Spleen (tissue), 11 donors: ENCODE results near the gene EYA2. TPM values are rescaled to one million over a fixed set of nuclear protein-coding genes. Genes with fewer than 3 reads are reported as not detected.

Source experiments
- DNase-seq: peaks from one replicate; pipeline ENCODE4 v3.0.0-alpha.2; 2020
- H3K27ac ChIP-seq, 8 donors: fragments of 200-600 bp; sonication (generic) in 7 of 8; 1 replicate in 4 of 8; 2 replicates in 4 of 8; pipeline versions ENCODE4 v1.5.0 to v1.8.0; 2016 to 2021; ENCODE audit warnings: inconsistent platforms in 4 of 8, mild to moderate bottlenecking in 4 of 8, moderate library complexity in 1 of 8
- H3K27me3 ChIP-seq, 7 donors: fragments of 200-600 bp; sonication (generic) in 6 of 7; replicated peaks in 1 of 7; 1 replicate in 4 of 7; 2 replicates in 3 of 7; pipeline versions ENCODE4 v1.5.0 to v1.8.0; 2016 to 2021; ENCODE audit warnings: inconsistent platforms in 3 of 7, mild to moderate bottlenecking in 1 of 7
- H3K36me3 ChIP-seq, 6 donors: fragments of 200-600 bp; sonication (generic) in 5 of 6; 1 replicate in 4 of 6; 2 replicates in 2 of 6; pipeline versions ENCODE4 v1.5.0 to v1.8.0; 2016 to 2021; ENCODE audit warnings: inconsistent platforms in 2 of 6
- H3K4me1 ChIP-seq, 6 donors: fragments of 200-600 bp; sonication (generic) in 5 of 6; 1 replicate in 3 of 6; 2 replicates in 3 of 6; pipeline versions ENCODE4 v1.5.0 to v1.8.0; 2016 to 2021; ENCODE audit warnings: inconsistent platforms in 3 of 6
- H3K4me3 ChIP-seq, 8 donors: fragments of 200-600 bp; sonication (generic) in 7 of 8; 1 replicate in 4 of 8; 2 replicates in 4 of 8; pipeline versions ENCODE4 v1.5.0 to v1.8.0; 2016 to 2021; ENCODE audit warnings: inconsistent platforms in 4 of 8, mild to moderate bottlenecking in 4 of 8, moderate library complexity in 2 of 8
- H3K9me3 ChIP-seq, 8 donors: fragments of 200-600 bp; sonication (generic) in 7 of 8; 1 replicate in 4 of 8; 2 replicates in 4 of 8; pipeline versions ENCODE4 v1.5.0 to v1.8.0; 2016 to 2021; ENCODE audit warnings: inconsistent platforms in 4 of 8
- POLR2A ChIP-seq, 3 donors: fragments of 450-650 bp; IDR thresholded peaks; one replicate each; pipeline ENCODE4 v1.5.1; 2017; ENCODE audit warnings: antibody characterized with exemption in 3 of 3, mild to moderate bottlenecking in 1 of 3
- POLR2AphosphoS5 ChIP-seq, 3 donors: sonication (generic); formaldehyde crosslinking; IDR thresholded peaks; one replicate each; pipeline ENCODE4 v1.5.1; 2017; ENCODE audit warnings: antibody characterized with exemption in 3 of 3
- WGBS, 5 donors: extraction: QIAGEN DNeasy Blood & Tissue Kit in 3 of 5; methylation state at CpG; one replicate each; pipeline versions ENCODE4 v1.1.5 to v1.1.7; 2013 to 2018; 5-methylcytosine and 5-hydroxymethylcytosine counted together
- intact Hi-C: fragments of 100-400 bp; cut with DNase I; formaldehyde crosslinking; loops from one replicate; pipeline ENCODE4 v1.15.0; 2023; ENCODE audit warnings: low total_unique reads
- polyA plus RNA-seq, 3 donors: library from polyadenylated mRNA; stranded (reverse); fragments of 200-250 nt; gene quantifications; one replicate each; pipeline ENCODE4 v1.2.1, GENCODE V29; 2013
- total RNA-seq, 7 donors: library from RNA; depleted of rRNA in 3 of 7; stranded (reverse); fragments of >200 nt in 3 of 7; fragmentation: NEBNext Ultra II Directional in 4 of 7; extraction: Animal tissue kit (Norgen Biotek cat#: 25700) in 4 of 7; gene quantifications; one replicate each; pipeline versions ENCODE4 v1.1.0 to v1.2.1, GENCODE V29; 2016 to 2021
- TF ChIP-seq, protein P1 (sequence below), 11 experiments: fragments of 200-600 bp in 7 of 11; fragments of 450-650 bp in 4 of 11; sonication (generic) in 4 of 11; IDR thresholded peaks in 8 of 11; conservative IDR thresholded peaks in 3 of 11; 1 replicate in 7 of 11; 2 replicates in 4 of 11; pipeline versions ENCODE4 v1.4.0 to v1.8.0; 2016 to 2021; ENCODE audit warnings: antibody characterized with exemption in 11 of 11, inconsistent platforms in 4 of 11, mild to moderate bottlenecking in 1 of 11
- donor health status: healthy with polysubstance abuse.
- donor health status: DM: no; HTN: no; CAD: no; lungs with moderate emphysema.
- donor health status: DM: no; HTN: no; CAD: no.
- donor health status: Bipolar disorder and iron deficiency.
- donor health status: healthy.
- donor health status: DM: no; HTN: no; CAD: no.
- donor health status: DM: yes; HTN: yes; CAD: no.

The EYA2 gene
- total and polyA plus RNA-seq, 10 donors, result 0.26 to 0.76 (median 0.51) TPM; not detected in 1

DNA sequence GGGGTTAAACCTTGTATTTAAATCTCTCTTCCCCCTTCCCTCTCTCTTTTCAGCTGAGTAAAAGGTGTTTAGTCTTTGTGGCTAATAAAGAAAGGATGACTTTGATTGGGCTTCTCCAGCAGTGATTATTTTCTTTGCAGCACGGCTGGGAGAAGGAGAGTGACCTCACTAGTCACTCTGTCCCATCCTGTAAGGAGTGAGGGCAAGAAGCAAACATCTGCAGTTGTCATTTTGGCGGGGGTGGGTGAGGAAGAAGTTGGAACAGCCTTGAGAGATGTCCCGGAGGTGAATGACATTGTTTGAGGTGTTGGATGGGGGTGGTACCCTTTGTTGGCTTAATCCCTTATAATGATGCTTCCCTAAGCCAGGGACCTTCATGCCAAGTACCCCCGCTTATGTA is 223.6 kb downstream of the EYA2 start:
- WGBS, 5 donors, result 30 to 39% (median 34%) methylated on average over 4 of the region's 4 CpGs
- TF ChIP-seq POLR2A (IDR thresholded peaks at IDR 0.05), result no peak
- Histone ChIP-seq H3K9me3 (no peaks in the 10 kb centered on the region), H3K4me1 (no peaks in the 10 kb centered on the region), H3K27ac (no peak overlapping the region), H3K27me3 (peaks cover 0 to 49% (median 0%) of the 10 kb centered on the region in 7 donors), H3K4me3 (no peak overlapping the region), H3K36me3 (no peaks in the 10 kb centered on the region)
- intact Hi-C loops, result no loop called here
- no peak for DNase-seq

DNA sequence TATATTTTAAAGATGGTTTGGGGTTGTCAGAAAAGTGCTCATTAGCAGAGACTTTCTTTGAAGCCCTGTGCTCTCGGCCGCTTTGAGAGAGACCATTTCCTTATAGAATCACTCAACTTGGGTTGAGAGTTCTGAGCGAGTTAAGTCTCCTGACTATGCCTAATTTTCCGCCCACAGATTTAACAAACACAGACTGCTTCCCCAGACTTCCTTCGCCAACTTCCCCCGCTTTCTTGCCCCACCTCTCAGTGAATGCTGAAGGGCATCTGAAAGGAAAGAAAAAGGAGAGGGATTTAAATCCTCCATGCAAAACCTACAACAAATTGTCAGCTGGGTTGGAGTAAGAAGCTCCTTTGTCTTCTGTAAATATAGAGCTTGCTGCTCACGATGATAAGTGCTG is 224.0 kb downstream of the EYA2 start:
- Histone ChIP-seq H3K4me3 (no peak overlapping the region), H3K36me3 (no peaks in the 10 kb centered on the region), H3K27ac (no peak overlapping the region), H3K27me3 (peaks cover 0 to 48% (median 0%) of the 10 kb centered on the region in 7 donors), H3K4me1 (no peaks in the 10 kb centered on the region), H3K9me3 (no peaks in the 10 kb centered on the region)
- intact Hi-C loops, result no loop called here
- 23 to 39% (median 28%) methylated on average over 7 of the region's 7 CpGs for WGBS, 5 donors
- TF ChIP-seq, protein P1, sequence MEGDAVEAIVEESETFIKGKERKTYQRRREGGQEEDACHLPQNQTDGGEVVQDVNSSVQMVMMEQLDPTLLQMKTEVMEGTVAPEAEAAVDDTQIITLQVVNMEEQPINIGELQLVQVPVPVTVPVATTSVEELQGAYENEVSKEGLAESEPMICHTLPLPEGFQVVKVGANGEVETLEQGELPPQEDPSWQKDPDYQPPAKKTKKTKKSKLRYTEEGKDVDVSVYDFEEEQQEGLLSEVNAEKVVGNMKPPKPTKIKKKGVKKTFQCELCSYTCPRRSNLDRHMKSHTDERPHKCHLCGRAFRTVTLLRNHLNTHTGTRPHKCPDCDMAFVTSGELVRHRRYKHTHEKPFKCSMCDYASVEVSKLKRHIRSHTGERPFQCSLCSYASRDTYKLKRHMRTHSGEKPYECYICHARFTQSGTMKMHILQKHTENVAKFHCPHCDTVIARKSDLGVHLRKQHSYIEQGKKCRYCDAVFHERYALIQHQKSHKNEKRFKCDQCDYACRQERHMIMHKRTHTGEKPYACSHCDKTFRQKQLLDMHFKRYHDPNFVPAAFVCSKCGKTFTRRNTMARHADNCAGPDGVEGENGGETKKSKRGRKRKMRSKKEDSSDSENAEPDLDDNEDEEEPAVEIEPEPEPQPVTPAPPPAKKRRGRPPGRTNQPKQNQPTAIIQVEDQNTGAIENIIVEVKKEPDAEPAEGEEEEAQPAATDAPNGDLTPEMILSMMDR (IDR thresholded peaks at IDR 0.05 in 8 of 11, conservative IDR thresholded peaks at IDR 0.05 in 3 of 11), result no peak
- no peak for TF ChIP-seq POLR2AphosphoS5 (IDR thresholded peaks at IDR 0.05)
- no peak for TF ChIP-seq POLR2A (IDR thresholded peaks at IDR 0.05)
- no peak for DNase-seq

DNA sequence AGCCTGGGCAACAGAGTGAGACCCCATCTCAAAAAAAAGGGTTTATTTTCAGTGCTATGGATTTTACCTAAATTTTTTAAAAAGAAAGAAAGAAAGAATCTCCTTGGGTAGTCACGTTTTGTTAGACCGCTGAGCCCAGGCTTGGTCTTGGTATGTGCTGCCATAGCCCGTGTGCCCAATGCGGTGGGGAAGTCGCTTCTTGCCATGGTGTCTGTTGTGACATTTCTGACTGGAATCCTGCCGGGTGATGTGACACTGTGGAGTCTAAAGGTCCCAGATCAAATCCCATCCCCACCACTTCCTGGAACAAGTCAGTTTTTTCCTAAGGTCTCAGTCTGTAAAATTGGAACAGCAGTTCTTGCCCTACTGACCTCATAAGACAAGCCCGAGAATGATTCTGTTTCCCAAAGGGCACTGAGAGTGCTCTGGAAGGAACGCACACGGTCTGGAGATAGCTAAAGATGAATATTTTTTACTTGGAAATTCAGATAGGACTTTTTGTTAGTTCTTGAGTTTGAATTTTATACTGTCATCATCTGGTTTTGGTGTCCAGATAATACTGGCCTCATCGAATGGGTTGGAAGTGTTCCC is 225.8 kb downstream of the EYA2 start:
- Histone ChIP-seq H3K36me3 (no peaks in the 10 kb centered on the region), H3K4me3 (no peak overlapping the region), H3K9me3 (no peaks in the 10 kb centered on the region), H3K27me3 (peaks cover 0 to 57% (median 0%) of the 10 kb centered on the region in 7 donors), H3K4me1 (peaks cover 0 to 15% (median 1%) of the 10 kb centered on the region in 6 donors), H3K27ac (no peak overlapping the region)
- DNase-seq, result no peak
- intact Hi-C loops, result no loop called here
- TF ChIP-seq, protein P1 (IDR thresholded peaks at IDR 0.05 in 8 of 11, conservative IDR thresholded peaks at IDR 0.05 in 3 of 11), result no peak
- TF ChIP-seq POLR2AphosphoS5 (IDR thresholded peaks at IDR 0.05) (no peak), POLR2A (IDR thresholded peaks at IDR 0.05) (no peak)
- WGBS, 5 donors, result 78 to 91% (median 83%) methylated on average over 10 of the region's 10 CpGs

DNA sequence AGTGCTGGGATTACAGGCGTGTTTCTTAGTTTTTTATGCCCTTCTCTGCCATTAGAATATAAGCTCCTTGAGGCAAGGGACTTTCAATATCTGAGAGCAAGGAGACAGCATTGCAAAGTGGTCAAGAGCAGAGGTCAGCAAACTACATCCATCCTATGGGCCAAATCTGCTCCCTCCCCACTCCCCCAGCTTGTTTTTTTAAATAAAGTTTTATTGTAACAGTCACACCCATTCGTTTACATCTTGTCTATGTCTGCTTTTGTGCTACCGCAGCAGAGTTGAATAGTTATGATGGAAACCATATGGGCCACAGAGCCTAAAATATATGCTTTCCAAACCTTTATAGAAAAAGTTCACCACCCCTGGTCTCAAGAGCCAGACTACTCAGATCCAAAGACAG is 227.9 kb downstream of the EYA2 start:
- WGBS, 5 donors, result 70 to 80% (median 74%) methylated on average over 3 of the region's 3 CpGs
- H3K4me1 ChIP-seq, result peaks cover 0 to 25% (median 6%) of the 10 kb centered on the region in 6 donors
- H3K36me3 ChIP-seq, result no peaks in the 10 kb centered on the region
- no peak overlapping the region for H3K27ac ChIP-seq
- no peaks in the 10 kb centered on the region for H3K9me3 ChIP-seq
- intact Hi-C loops, result no loop called here
- no peak overlapping the region for H3K4me3 ChIP-seq
- no peak for DNase-seq
- peaks cover 0 to 43% (median 0%) of the 10 kb centered on the region in 7 donors for H3K27me3 ChIP-seq
- TF ChIP-seq POLR2A (IDR thresholded peaks at IDR 0.05) (no peak), POLR2AphosphoS5 (IDR thresholded peaks at IDR 0.05) (no peak)
- TF ChIP-seq, protein P1 (IDR thresholded peaks at IDR 0.05 in 8 of 11, conservative IDR thresholded peaks at IDR 0.05 in 3 of 11), result no peak
